Retinal pigment epithelial cell (primary cell): Measurements from ENCODE around the gene GKN2.

Experiments used
- DNase-seq: peaks from one replicate; pipeline ENCODE4 v3.0.0-alpha.2; 2010; ENCODE audit warnings: low read depth
- H3K4me3 ChIP-seq: 2 replicates; pipeline ENCODE4 v1.5.1; 2011; ENCODE audit warnings: mild to moderate bottlenecking, low read length, control low read depth, moderate library complexity
- CTCF ChIP-seq: conservative IDR thresholded peaks from 2 replicates; pipeline ENCODE4 v1.5.1; 2011; ENCODE audit warnings: low read depth, low read length, control low read depth, inconsistent platforms

The GKN2 gene

GRCh38 chr2:68992341-68992740, 39.6 kb upstream of the GKN2 start:
- DNase-seq = no peak
- H3K4me3 ChIP-seq = no peak overlapping the region
- TF ChIP-seq CTCF = no peak

GRCh38 chr2:68989035-68989434, 36.3 kb upstream of the GKN2 start:
- no peak for DNase-seq

GRCh38 chr2:68987021-68987503, 34.4 kb upstream of the GKN2 start:
- DNase-seq = no peak
- no peak overlapping the region for H3K4me3 ChIP-seq
- no peak for TF ChIP-seq CTCF

More at GRCh38 chr2:68989035-68989434, 36.3 kb upstream of the GKN2 start:
- H3K4me3 ChIP-seq = no peak overlapping the region
- no peak for TF ChIP-seq CTCF

- DNase-seq = no peak
- H3K4me3 ChIP-seq = no peak overlapping the region
- no peak for TF ChIP-seq CTCF
Measured at GRCh38 chr2:68980956-68981355, 28.3 kb upstream of the GKN2 start.

- TF ChIP-seq CTCF = no peak
- no peak for DNase-seq
- no peak overlapping the region for H3K4me3 ChIP-seq
Measured at GRCh38 chr2:68978098-68978497, 25.4 kb upstream of the GKN2 start.

- DNase-seq = no peak
- no peak for TF ChIP-seq CTCF
- H3K4me3 ChIP-seq = no peak overlapping the region
Measured at GRCh38 chr2:68977453-68977852, 24.8 kb upstream of the GKN2 start.

GRCh38 chr2:68975844-68976243, 23.2 kb upstream of the GKN2 start:
- TF ChIP-seq CTCF = no peak
- no peak overlapping the region for H3K4me3 ChIP-seq
- DNase-seq = no peak
